Measurements from ENCODE around the gene P3H1. TPM values are rescaled to one million over a fixed set of nuclear protein-coding genes. Genes with fewer than 3 reads are reported as not detected.

The P3H1 gene
- total and polyA plus RNA-seq, 2 experiments from 2014 or later = 102 to 192 TPM

- Histone ChIP-seq H2AFZ (no peak overlapping the region), H3K4me2 (no peak overlapping the region), H3K79me2 (no peaks in the 10 kb centered on the region), H3K36me3 (replicated peaks; ENCODE audit: insufficient read depth, low read depth) (no peaks in the 10 kb centered on the region), H3K4me3 (no peak overlapping the region), H3K27me3 (no peaks in the 10 kb centered on the region), H3K27ac (no peak overlapping the region), H3K9me3 (ENCODE audit: low read depth) (no peaks in the 10 kb centered on the region), H3K9me2 (replicated peaks; ENCODE audit: insufficient read depth) (no peaks in the 10 kb centered on the region), H3K4me1 (ENCODE audit: insufficient read depth) (no peaks in the 10 kb centered on the region), H4K20me1 (ENCODE audit: insufficient read depth, poor library complexity, severe bottlenecking) (no peaks in the 10 kb centered on the region)
- TF ChIP-seq CTCF (IDR thresholded peaks at IDR 0.05; ENCODE audit: poor library complexity) (no peak), EZH2 (IDR thresholded peaks at IDR 0.05; ENCODE audit: borderline replicate concordance) (no peak), EZH2phosphoT487 (IDR thresholded peaks at IDR 0.05; ENCODE audit: low read depth, severe bottlenecking, unreplicated experiment) (no peak)
- DNase-seq (ENCODE audit: low spot score) = no peak
- WGBS (ENCODE audit: low lambda C conversion rate, missing lambda C conversion rate) = 89% methylated on average over 5 of the region's 5 CpGs
These were observed 19.3 kb upstream of the P3H1 start for GRCh38 chr1:42786097-42786496.

- Histone ChIP-seq H3K9me2 (replicated peaks; ENCODE audit: insufficient read depth) (no peaks in the 10 kb centered on the region), H4K20me1 (ENCODE audit: insufficient read depth, poor library complexity, severe bottlenecking) (no peaks in the 10 kb centered on the region), H3K4me3 (no peak within 1 kb of the TSS), H3K9me3 (ENCODE audit: low read depth) (no peaks in the 10 kb centered on the region), H3K4me2 (no peak within 1 kb of the TSS), H3K79me2 (no peaks in the 10 kb centered on the region), H2AFZ (no peak within 1 kb of the TSS), H3K4me1 (ENCODE audit: insufficient read depth) (no peaks in the 10 kb centered on the region), H3K36me3 (replicated peaks; ENCODE audit: insufficient read depth, low read depth) (no peaks in the 10 kb centered on the region), H3K27ac (no peak within 1 kb of the TSS), H3K27me3 (no peaks in the 10 kb centered on the region)
- no peak for TF ChIP-seq EZH2phosphoT487 (IDR thresholded peaks at IDR 0.05; ENCODE audit: low read depth, severe bottlenecking, unreplicated experiment)
- TF ChIP-seq CTCF (IDR thresholded peaks at IDR 0.05; ENCODE audit: poor library complexity) = no peak
- TF ChIP-seq EZH2 (IDR thresholded peaks at IDR 0.05; ENCODE audit: borderline replicate concordance) = no peak
- no peak for DNase-seq (ENCODE audit: low spot score)
- 90% methylated on average over 28 of the region's 54 CpGs for WGBS (ENCODE audit: low lambda C conversion rate, missing lambda C conversion rate)
These were observed 18.3 kb upstream of the P3H1 start, which contains the start of gene TMEM269 for GRCh38 chr1:42784946-42785693. Gene TMEM269 (plus strand): TSS chr1:42784991. CDS start chr1:42789894, 4,903 bp downstream.

- H2AFZ ChIP-seq = no peak overlapping the region
- DNase-seq (ENCODE audit: low spot score) = no peak
- no peak for TF ChIP-seq EZH2 (IDR thresholded peaks at IDR 0.05; ENCODE audit: borderline replicate concordance)
- TF ChIP-seq CTCF (IDR thresholded peaks at IDR 0.05; ENCODE audit: poor library complexity) = no peak
- H4K20me1 ChIP-seq (ENCODE audit: insufficient read depth, poor library complexity, severe bottlenecking) = no peaks in the 10 kb centered on the region
- no peaks in the 10 kb centered on the region for H3K9me2 ChIP-seq (replicated peaks; ENCODE audit: insufficient read depth)
- H3K9me3 ChIP-seq (ENCODE audit: low read depth) = no peaks in the 10 kb centered on the region
- H3K4me3 ChIP-seq = no peak overlapping the region
- H3K27me3 ChIP-seq = no peaks in the 10 kb centered on the region
- H3K79me2 ChIP-seq = no peaks in the 10 kb centered on the region
- no peaks in the 10 kb centered on the region for H3K4me1 ChIP-seq (ENCODE audit: insufficient read depth)
- H3K27ac ChIP-seq = no peak overlapping the region
- no peaks in the 10 kb centered on the region for H3K36me3 ChIP-seq (replicated peaks; ENCODE audit: insufficient read depth, low read depth)
- no peak overlapping the region for H3K4me2 ChIP-seq
- WGBS (ENCODE audit: low lambda C conversion rate, missing lambda C conversion rate) = 96% methylated on average over 17 of the region's 18 CpGs
These were observed 17.7 kb upstream of the P3H1 start for GRCh38 chr1:42784547-42784945.

All from hepatocyte (in vitro differentiated cells).